Fibroblast of lung (primary cell): ENCODE results near the gene TNFRSF19. TPM values are rescaled to one million over a fixed set of nuclear protein-coding genes. Genes with fewer than 3 reads are reported as not detected.

Experiments used
- DNase-seq, 2 donors: peaks; one replicate each; pipeline versions ENCODE4 v3.0.0 to v3.0.0-alpha.2; 2010; ENCODE audit warnings: low read depth in 2 of 2
- H2AFZ ChIP-seq: 2 replicates; pipeline ENCODE4 v1.5.1; 2012; ENCODE audit warnings: low read length, control low read depth, inconsistent platforms
- H3K27ac ChIP-seq: 2 replicates; pipeline ENCODE4 v1.5.1; 2011; ENCODE audit warnings: low read length, control low read depth; ENCODE audit not compliant: insufficient read depth
- H3K27me3 ChIP-seq: 2 replicates; pipeline ENCODE4 v1.5.1; 2011; ENCODE audit warnings: mild to moderate bottlenecking, low read length; ENCODE audit not compliant: control insufficient read depth, insufficient read depth
- H3K36me3 ChIP-seq: 2 replicates; pipeline ENCODE4 v1.5.1; 2011; ENCODE audit warnings: low read length; ENCODE audit not compliant: control insufficient read depth, insufficient read depth
- H3K4me1 ChIP-seq: 2 replicates; pipeline ENCODE4 v1.5.1; 2011; ENCODE audit warnings: low read length; ENCODE audit not compliant: control insufficient read depth, insufficient read depth; ENCODE audit errors: extremely low read depth
- H3K4me2 ChIP-seq: 2 replicates; pipeline ENCODE4 v1.5.1; 2011; ENCODE audit warnings: low read length, control low read depth; ENCODE audit not compliant: insufficient read depth; ENCODE audit errors: extremely low read depth
- H3K4me3 ChIP-seq, 4 experiments: fragments of 200-600 bp in 1 of 4; sonication (generic) in 1 of 4; replicated peaks in 1 of 4; 2 replicates each; pipeline ENCODE4 v1.5.1; 2011 to 2016; ENCODE audit warnings: low read length in 4 of 4, low read depth in 3 of 4, mild to moderate bottlenecking in 3 of 4, control low read depth in 2 of 4, inconsistent platforms in 1 of 4, mixed read lengths in 1 of 4; ENCODE audit not compliant: insufficient read depth in 1 of 4; ENCODE audit errors: control extremely low read depth in 1 of 4
- H3K79me2 ChIP-seq: 2 replicates; pipeline ENCODE4 v1.5.1; 2012; ENCODE audit warnings: mild to moderate bottlenecking, low read length, inconsistent platforms; ENCODE audit not compliant: control insufficient read depth, insufficient read depth
- H3K9ac ChIP-seq: 2 replicates; pipeline ENCODE4 v1.5.1; 2011; ENCODE audit warnings: mild to moderate bottlenecking, low read length, control low read depth; ENCODE audit not compliant: insufficient read depth
- H3K9me3 ChIP-seq: 2 replicates; pipeline ENCODE4 v1.5.1; 2012; ENCODE audit warnings: low read depth, low read length; ENCODE audit not compliant: control insufficient read depth, insufficient read depth
- H4K20me1 ChIP-seq: 2 replicates; pipeline ENCODE4 v1.5.1; 2011; ENCODE audit warnings: low read length; ENCODE audit not compliant: control insufficient read depth, insufficient read depth; ENCODE audit errors: extremely low read depth
- EZH2 ChIP-seq: IDR thresholded peaks from 2 replicates; pipeline ENCODE4 v1.5.1; 2012; ENCODE audit warnings: low read length, control low read depth, mild to moderate bottlenecking; ENCODE audit errors: missing control alignments
- polyA plus RNA-seq, 2 donors: library from polyadenylated mRNA; depleted of rRNA in 1 of 2; stranded (reverse) in 1 of 2; unstranded in 1 of 2; fragments of >200 nt; gene quantifications; 2 replicates each; pipeline ENCODE4 v1.2.1, GENCODE V29; 2011 to 2012; ENCODE audit warnings: missing spikeins in 1 of 2
- total RNA-seq: library from RNA; depleted of rRNA; stranded (reverse); fragments of >200 nt; gene quantifications from 2 replicates; pipeline ENCODE4 v1.2.1, GENCODE V29; 2014
- TF ChIP-seq, protein P1 (sequence below), 2 donors: IDR thresholded peaks in 1 of 2; conservative IDR thresholded peaks in 1 of 2; 1 replicate in 1 of 2; 2 replicates in 1 of 2; pipeline ENCODE4 v1.5.1; 2011 to 2012; ENCODE audit warnings: low read length in 2 of 2, control low read depth in 1 of 2, inconsistent platforms in 1 of 2, low read depth in 1 of 2, mild to moderate bottlenecking in 1 of 2

The TNFRSF19 gene
- total and polyA plus RNA-seq, 2 donors (not counting 1 experiment from before 2014, with no cell fraction given) = 260 to 330 TPM

- Histone ChIP-seq H4K20me1 (no peaks in the 10 kb centered on the region), H3K79me2 (peaks cover 6% of the 10 kb centered on the region), H3K36me3 (peaks cover 5% of the 10 kb centered on the region), H2AFZ (no peak overlapping the region), H3K4me3 (no peak overlapping the region), H3K9ac (no peak overlapping the region), H3K4me2 (no peak overlapping the region), H3K27ac (no peak overlapping the region), H3K27me3 (no peaks in the 10 kb centered on the region), H3K9me3 (no peaks in the 10 kb centered on the region), H3K4me1 (peaks cover 15% of the 10 kb centered on the region)
- TF ChIP-seq EZH2 = no peak
- TF ChIP-seq, protein P1, sequence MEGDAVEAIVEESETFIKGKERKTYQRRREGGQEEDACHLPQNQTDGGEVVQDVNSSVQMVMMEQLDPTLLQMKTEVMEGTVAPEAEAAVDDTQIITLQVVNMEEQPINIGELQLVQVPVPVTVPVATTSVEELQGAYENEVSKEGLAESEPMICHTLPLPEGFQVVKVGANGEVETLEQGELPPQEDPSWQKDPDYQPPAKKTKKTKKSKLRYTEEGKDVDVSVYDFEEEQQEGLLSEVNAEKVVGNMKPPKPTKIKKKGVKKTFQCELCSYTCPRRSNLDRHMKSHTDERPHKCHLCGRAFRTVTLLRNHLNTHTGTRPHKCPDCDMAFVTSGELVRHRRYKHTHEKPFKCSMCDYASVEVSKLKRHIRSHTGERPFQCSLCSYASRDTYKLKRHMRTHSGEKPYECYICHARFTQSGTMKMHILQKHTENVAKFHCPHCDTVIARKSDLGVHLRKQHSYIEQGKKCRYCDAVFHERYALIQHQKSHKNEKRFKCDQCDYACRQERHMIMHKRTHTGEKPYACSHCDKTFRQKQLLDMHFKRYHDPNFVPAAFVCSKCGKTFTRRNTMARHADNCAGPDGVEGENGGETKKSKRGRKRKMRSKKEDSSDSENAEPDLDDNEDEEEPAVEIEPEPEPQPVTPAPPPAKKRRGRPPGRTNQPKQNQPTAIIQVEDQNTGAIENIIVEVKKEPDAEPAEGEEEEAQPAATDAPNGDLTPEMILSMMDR (conservative IDR thresholded peaks at IDR 0.05 in 1 of 2, IDR thresholded peaks at IDR 0.05 in 1 of 2; ENCODE audit: low read depth in 1 of 2, low read length in 2 of 2) = no peak
- no peak for DNase-seq
Measured at GRCh38 chr13:23660249-23660648, 90.0 kb downstream of the TNFRSF19 start.

DNA sequence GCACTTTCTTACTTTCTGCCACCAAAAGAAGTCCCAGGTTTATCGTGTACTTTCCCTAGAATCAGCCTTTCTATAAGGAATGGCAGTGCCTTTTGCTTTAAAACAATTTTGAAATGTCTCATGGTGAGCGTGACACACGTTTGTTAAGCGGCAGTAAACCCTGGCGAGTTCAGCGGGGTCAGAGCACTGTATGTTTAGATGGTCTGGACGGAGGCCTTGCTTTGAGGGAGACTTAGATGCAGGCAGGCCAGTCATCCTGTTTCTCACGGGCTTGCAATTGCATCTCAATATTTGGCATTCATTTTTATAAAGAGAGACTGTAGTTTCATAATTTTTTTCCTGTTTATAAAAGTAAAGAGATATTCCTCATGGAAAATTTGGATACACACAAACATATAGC, 96.4 kb downstream of the TNFRSF19 start:
- no peak overlapping the region for H3K4me2 ChIP-seq
- peak in 1 of 2 donors; percentile 84 for DNase-seq
- no peaks in the 10 kb centered on the region for H4K20me1 ChIP-seq
- H2AFZ ChIP-seq = no peak overlapping the region
- no peaks in the 10 kb centered on the region for H3K27me3 ChIP-seq
- no peak overlapping the region for H3K4me3 ChIP-seq
- peaks cover 7% of the 10 kb centered on the region for H3K79me2 ChIP-seq
- TF ChIP-seq EZH2 = no peak
- TF ChIP-seq, protein P1 (conservative IDR thresholded peaks at IDR 0.05 in 1 of 2, IDR thresholded peaks at IDR 0.05 in 1 of 2; ENCODE audit: low read depth in 1 of 2, low read length in 2 of 2) = no peak
- H3K9me3 ChIP-seq = no peaks in the 10 kb centered on the region
- H3K9ac ChIP-seq = no peak overlapping the region
- H3K36me3 ChIP-seq = peaks cover 13% of the 10 kb centered on the region
- peak overlapping the region; percentile 37 for H3K27ac ChIP-seq
- peaks cover 9% of the 10 kb centered on the region for H3K4me1 ChIP-seq

GRCh38 chr13:23667750-23668149, 97.5 kb downstream of the TNFRSF19 start:
- Histone ChIP-seq H3K4me2 (no peak overlapping the region), H3K4me3 (no peak overlapping the region), H4K20me1 (no peaks in the 10 kb centered on the region), H3K27ac (no peak overlapping the region), H3K79me2 (peaks cover 4% of the 10 kb centered on the region), H3K9me3 (no peaks in the 10 kb centered on the region), H3K9ac (no peak overlapping the region), H3K36me3 (peaks cover 13% of the 10 kb centered on the region), H3K4me1 (peaks cover 20% of the 10 kb centered on the region), H3K27me3 (no peaks in the 10 kb centered on the region), H2AFZ (no peak overlapping the region)
- no peak for DNase-seq
- TF ChIP-seq, protein P1 (conservative IDR thresholded peaks at IDR 0.05 in 1 of 2, IDR thresholded peaks at IDR 0.05 in 1 of 2; ENCODE audit: low read depth in 1 of 2, low read length in 2 of 2) = no peak
- no peak for TF ChIP-seq EZH2
